ENCODE measurements around the gene ERAP2.

DNA sequence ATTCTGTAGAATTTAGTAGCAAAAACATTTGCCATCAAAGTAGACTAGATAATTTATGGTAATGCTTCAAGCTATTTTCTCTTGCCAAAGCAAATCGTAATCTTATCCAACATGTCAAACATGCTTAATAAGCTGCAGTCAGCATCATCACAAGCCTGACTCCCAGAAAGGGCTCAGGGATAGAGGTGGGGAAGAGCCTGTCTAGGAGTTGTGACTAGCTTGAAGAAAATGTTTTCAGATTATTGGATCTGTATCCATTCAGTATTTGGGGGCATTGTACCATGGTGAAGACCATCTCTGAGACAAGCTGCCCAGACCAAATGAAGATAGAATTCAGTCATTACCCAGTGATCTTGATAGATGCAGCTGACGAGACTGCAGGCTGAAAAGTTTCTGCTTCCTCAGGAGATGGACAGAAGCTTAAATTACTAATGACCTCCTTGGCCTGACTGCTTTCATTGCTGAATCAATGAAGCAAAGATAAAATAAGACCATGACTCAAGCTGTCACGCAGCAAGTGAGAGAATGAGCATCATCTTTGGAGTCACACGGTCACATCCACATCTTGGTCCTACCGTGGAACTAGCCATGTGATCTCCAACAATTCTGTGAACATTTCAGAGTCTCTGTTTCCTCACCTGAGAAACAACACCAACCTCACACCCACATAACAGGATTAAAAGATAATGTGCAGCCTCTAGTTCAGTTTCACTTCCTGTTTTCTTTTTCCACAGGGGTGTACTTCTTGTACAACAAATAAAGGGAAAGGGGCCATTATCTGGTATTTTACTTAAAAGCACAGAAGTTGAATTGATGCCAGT, 9.4 kb downstream of the ERAP2 start:
- TF ChIP-seq, protein P1, sequence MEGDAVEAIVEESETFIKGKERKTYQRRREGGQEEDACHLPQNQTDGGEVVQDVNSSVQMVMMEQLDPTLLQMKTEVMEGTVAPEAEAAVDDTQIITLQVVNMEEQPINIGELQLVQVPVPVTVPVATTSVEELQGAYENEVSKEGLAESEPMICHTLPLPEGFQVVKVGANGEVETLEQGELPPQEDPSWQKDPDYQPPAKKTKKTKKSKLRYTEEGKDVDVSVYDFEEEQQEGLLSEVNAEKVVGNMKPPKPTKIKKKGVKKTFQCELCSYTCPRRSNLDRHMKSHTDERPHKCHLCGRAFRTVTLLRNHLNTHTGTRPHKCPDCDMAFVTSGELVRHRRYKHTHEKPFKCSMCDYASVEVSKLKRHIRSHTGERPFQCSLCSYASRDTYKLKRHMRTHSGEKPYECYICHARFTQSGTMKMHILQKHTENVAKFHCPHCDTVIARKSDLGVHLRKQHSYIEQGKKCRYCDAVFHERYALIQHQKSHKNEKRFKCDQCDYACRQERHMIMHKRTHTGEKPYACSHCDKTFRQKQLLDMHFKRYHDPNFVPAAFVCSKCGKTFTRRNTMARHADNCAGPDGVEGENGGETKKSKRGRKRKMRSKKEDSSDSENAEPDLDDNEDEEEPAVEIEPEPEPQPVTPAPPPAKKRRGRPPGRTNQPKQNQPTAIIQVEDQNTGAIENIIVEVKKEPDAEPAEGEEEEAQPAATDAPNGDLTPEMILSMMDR (CRISPR knock-in tag; IDR thresholded peaks at IDR 0.05) = no peak
- no peak for TF ChIP-seq TARDBP (CRISPR knock-in tag; IDR thresholded peaks at IDR 0.05)
- TF ChIP-seq MYNN (CRISPR knock-in tag; IDR thresholded peaks at IDR 0.05; ENCODE audit: low read depth) = no peak

Measured in HepG2 (cell line).